NCI-H1092 (cell line): Measurements from ENCODE around the gene TMEM208.
A peak's percentile ranks its signal among the peaks of the same experiment; 100 is the strongest.

ENCODE experiments used
- DNase-seq: peaks from one replicate; lab custom pipeline; 2025; lab: John Stamatoyannopoulos, UW

The TMEM208 gene

DNA sequence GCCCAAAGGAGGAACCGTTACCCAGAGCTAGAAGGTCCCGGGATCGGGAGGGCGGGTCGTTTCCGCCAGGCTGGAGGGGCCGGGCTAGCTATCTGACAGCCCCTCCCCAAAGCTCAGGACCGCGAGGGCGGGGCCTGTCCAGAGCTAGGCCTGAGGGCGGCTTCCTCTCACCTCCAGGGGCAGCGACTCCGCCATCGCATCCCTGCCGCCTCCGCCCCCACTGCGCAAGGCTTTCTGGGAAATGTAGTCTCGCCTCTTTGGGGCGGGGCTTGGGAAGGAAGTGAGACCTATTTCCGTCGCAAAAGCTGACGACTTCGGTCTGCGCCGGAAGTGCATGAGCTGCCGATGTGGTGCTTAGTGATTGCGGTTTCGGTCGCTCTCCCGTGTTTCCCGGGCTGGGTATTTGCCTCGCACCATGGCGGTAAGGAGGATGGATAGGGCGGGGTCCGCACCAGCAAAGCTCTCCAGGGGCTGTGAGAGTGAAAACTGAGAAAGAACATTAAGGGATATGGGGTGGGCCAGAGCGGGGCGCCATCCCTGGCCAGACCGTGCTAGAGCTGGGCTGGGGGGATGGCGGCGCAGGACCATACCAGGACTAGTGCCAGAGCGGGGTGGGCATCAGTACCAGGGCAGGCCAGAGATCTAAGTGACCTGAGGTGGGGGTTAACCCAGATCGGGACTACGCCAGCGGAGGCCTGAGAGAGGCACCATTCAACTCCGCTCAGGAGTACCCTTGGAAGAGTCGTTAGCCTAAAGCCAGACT is at the start of gene TMEM208:
TSS of gene TMEM208 (plus strand) at position 327 of the 763 bp plus-strand sequence. CDS start at position 416, 89 bp downstream.
- DNase-seq = peak; percentile 98

DNA sequence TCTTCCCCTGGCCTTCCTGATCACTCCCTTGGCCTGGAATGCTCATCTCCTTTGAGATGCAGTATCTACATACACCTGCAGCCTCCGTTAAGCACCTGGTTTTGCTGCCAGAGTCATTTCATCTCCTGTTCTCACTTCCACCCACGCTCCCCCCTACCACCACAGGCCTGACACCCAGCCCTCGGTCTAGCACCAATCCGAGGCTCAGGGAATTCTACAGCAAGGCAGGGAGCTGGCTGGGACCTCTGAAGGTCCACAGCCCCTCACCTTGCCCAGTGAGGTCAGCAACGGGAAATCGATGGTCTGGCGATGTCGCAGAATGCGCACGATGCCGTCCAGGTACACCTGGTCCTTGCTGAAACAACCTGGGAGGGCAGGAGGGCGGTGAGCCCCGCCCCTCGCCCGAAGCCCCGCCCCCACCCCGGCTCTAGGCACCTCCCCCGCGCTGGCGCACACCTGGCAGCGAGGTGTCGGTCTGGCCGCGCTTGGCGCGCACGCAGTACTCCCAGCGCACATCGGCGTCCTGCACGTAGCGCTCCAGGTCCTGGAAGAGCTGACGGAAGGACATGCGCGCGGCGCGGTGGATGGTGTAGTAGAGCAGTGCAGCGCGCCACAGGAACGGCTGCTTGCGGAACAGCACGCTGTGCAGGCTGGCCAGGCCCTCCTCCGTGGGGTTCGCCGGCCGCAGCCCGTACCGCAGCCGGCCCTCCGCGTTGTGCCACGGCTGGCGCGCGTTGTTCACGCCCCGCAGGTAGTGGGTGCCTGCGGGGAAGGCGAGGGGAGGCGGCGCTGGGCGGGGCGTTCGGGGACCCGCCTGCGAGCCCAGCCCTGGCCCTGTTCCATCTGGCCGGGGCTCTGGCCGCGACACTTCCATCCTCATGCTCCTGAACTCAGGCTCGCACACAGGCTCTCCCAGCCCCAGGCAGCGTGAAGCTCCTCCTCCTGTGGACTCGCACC is 48.9 kb upstream of the TMEM208 start:
- DNase-seq = peak; percentile 72

DNA sequence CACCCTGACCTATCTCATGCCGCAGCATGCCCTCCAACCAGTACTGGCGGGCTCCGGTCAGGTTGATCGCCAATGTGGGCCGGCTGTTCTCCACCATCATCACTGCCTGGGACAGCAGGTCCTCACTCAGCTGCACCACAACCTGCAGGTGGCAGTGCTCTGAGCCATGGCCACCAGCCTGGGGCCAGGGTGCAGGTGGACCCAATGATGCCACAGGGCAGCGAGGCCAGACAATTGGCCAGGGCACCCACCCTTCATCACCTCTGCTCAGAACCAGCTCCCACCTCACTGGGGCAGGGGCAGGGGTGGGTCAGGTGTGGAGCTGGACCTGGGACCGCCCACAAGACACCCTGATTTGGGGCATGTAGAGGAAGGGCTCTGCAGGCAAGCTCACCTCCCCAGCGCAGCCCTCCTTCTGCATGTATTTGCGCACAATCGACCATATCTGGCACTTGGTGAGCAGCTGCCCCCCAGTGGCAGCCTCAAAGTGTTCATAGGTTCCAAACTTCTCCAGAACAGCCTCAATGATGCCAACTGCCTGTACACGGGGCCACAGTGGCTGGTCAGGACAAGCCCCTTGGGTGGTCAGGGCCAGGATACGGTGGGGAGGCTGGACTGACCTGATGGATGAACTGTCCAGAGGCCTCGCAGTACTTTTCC is 47.4 kb upstream of the TMEM208 start:
- no peak for DNase-seq

DNA sequence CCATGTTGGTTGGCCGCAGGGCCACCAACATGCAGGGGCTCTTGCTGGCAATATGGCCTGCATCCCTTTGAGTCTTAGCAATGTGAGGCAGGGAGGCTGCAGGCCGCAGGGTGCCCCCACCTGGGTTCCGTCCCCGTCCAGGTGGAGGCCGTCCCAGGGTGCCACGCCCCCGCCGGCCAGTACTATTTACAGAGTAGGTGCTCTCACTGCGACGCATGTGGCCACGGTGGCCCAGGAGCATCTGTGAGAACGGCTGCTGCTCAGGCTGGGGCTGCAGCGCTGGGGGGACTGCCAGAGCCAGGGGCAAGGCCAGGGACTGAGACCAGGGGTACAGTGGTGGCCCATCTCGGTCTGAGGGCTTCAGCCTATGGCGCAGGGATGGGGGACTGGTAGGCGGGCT is 46.8 kb upstream of the TMEM208 start:
- no peak for DNase-seq

DNA sequence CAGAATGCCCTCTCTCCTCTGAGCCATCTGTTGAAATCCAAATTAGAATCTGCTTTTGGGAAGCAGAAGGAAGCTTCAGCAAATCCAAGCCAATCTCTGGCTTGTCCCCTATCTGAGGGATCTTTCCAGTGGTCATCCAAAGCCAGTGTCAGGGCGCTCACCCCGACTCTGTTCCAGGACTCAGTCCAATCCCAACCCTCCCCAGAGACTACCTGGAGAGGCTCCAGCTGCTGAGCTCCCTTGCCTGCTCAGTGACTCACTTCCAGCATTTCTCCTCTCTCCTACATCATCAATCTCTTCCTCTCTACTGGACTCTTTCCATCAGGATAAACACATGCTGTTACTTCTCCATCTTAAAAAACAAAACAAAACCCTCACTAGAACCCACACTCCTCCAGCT is 45.6 kb upstream of the TMEM208 start:
- DNase-seq = no peak

DNA sequence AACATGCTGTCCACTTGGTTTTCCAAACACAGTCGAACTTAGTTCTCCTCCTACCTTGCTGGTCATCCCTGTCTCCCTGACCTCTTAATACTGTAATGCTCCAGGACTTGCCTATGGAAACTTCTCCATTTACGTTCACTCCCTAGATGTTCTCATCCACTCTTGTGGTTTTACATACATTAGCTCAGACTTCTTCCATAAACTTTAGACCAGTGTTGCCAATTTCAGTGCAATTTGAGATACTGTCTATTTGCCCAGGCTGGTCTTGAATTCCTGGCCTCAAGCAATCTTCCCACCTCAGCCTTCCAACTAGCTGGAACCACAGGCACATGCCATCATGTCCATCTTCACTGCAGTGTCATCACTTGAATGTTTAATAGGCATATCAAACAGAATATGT is 44.6 kb upstream of the TMEM208 start:
- DNase-seq = no peak

DNA sequence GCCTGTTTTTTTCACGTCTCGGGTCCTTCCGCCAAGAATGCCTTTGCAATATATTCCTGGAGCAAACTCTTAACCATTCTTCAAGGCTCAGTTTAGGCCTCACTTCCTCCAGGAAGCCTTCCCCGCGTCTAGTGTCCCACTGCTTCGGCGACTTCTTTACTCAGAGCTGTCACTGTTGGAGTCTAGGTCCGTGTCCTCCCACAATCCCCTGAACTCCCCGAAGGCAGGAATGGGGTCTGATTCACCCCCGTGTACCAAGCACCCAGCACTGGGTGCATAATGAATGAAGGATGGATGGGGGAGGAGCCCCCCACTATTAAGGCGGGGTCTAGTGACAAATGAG is 43.7 kb upstream of the TMEM208 start:
- no peak for DNase-seq

DNA sequence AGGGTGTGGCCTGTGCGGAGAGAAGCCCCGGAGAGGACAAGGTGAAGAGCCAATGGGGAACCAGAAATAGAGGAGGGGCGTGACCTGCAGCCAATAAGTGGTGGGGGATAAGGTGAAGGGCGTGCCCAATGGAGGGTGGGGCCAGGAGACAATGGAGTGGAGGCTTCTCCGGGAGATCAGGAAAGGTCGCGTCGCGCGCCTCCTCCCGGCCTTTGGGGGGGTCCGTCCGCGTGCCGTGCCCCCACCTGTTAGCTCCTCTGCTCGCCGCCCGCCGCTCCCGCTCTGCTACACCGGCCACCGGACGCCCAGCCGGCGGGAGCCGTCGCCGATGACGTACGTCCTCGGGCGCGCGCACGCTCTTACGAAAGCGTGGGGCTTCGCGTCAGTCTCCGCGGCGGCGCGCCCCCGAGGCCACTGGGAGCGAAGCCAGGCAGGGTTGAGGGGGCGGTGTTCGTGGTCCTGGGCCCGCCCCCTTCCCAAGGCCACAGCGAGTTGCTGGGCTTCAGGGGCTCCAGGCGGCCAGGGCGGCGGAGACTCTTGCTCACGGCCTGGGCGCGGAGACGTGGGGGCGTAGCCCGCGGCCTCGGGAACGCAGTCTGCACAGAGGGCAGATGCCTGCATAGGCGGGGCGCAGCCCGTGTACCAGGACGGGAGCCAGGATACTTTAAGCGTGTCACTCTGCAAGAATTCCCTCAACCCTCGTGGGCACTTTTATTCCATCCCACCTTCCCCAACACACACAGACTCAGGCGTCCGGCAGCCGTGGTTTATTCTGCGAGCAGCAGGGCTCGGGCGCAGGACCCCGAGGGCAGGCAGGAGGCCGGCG is 43.1 kb upstream of the TMEM208 start, which contains the start of gene MATCAP1:
TSS of gene MATCAP1 (minus strand) at position 337 of the 826 bp plus-strand sequence. CDS start 3,353 bp downstream, outside the sequence.
- DNase-seq = peak; percentile 97

DNA sequence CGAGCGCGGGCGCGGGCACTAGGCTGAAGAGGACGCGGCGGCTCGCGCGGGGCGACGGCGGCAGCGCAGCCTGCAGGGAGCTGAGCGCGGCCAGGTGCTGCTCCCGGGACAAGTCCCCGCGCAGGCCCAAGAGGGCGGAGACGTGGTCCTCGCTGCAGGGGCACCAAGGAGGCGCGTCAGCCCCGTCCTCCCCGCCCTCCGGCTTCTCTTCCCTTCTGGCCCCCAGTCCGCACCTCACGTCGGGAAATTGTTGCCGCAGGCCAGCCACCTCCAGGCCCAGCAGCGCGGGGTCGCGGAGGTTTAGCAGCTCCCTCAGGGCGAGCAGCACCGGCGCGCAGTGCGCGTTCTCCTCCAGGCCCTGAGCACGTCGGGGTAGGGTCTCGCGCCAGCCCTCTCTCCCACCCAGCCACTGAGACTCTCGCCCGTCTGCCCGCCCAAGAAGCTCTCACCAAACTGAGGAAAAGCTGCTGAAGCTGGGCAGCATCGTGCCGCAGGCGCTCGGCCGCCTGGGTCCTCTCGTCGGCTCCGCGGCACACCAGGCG is 42.4 kb upstream of the TMEM208 start:
- DNase-seq = peak; percentile 48

DNA sequence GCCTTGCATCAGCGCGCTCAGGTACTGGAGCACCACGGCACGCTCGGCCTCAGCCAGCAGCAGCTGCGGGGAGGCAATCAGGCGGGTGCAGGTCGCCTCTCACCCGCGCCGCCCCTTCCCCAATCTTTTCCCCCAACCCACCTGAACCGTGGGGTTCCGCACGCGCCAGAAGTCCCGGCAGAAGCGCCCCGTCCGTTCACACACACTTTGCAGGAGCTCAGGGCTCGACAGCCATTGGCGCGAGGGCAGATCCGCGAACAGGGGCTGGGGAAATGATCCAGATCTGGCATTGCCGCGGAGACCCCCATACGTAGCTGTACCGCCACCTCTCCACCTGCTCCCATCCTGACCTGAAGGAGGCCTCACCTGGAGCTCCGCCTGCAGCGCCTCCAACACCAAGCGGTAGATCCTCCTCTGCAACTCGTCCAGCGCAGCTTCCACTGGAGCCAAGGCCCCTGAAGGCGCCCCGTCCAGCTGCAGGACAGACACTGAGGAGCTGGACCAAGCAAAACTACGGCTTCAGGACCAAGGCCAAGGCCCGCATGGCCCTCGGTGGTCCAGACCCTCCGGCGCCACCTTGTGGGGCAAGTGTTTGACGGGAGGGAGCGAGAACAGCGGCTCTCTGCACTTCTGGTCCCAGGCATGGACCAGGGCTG is 41.8 kb upstream of the TMEM208 start:
- DNase-seq = peak; percentile 67

DNA sequence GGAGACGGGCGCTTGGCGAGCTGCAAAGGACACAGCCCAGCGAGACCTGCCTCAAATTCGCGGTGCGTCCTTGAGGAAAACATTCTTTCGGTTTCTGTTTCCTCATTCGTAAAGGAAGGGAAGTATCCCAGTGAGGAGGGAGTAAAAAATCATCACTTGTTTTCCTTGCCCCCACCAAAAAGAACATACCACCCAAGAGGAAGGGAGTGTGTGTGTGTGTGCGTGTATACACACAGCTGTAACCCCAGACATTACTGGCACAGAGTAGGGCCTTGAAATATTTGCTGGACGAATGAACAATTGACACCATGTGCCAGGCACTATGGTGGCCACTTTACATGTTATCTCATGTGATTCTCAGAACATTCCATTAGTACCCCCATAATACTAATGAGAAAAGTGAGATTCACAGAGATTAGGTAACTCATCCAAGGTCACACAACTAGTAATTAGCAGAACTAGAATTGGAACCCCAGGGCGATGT is 41.2 kb upstream of the TMEM208 start:
- no peak for DNase-seq

DNA sequence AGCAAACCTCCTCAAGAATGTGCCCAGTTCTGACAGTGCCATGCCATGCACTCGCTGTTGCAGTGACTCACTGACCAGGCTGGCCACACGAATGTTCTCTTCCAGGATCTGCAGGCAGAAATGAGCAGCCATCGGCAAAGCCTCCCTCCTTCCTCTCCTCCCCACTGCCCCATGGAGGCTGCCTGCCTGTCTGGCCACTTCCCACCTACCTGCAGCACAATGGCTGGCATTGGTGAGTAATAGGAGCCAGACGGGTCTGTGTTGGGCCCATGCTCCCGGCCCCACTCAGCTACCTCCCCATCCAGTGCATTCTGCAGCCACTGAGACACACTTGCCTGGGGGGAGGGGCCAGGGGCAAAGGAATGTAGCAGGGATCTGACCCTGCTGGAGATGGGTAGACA is 40.4 kb upstream of the TMEM208 start:
- DNase-seq = no peak

DNA sequence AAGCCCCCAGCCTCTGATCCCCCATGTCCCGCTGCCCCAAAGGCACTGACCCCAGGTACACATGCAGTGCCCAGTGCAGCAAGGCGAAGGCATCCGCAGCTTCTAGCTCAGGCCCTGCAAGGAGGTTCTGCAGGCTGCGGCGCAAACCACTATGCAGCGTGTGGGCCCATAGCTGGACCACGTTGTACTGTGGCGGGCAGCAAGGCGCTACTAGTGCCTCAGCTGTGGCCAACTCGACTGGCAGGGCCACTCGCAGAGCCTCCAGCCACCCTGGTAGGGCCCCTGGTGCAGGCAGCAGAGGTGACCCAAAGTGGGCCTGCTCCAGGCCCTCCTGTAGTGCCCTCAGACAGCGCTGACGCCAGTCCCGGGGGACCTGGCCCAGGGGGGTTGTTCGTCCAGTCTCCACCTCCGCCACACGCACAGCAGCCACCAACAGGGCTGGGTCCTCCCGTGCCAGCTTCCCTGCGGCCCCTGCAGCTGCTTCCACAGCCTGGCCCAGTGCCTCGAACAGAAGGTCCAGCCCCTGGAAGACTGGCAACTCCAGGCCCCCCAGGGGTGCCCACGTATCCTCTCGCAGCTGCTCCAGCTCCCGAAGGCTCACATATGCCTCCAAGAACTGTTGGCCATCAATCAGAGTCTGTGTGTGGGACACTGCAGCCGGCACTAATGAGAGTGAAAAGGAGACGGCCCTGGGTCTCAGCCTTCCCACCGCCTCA is 39.6 kb upstream of the TMEM208 start:
- no peak for DNase-seq

DNA sequence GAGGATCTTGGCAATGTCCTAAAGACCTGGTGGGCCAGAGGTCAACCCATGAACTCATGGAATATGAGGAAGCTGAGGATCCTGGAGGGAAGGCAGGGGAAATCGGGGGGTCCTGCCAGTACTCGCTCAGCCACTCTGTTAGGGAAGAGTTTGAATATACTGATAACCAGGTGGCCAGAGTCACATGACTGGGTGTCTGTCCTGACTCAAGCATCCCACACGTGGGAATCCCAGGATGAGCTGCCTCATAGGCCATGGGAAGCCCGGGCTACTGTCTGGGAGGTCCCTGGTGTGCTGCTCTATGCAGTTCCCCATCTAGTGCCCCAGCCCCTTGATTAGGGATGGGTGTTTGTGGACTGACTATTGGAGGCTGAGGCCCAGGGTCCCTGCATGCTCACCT is 38.6 kb upstream of the TMEM208 start:
- no peak for DNase-seq

DNA sequence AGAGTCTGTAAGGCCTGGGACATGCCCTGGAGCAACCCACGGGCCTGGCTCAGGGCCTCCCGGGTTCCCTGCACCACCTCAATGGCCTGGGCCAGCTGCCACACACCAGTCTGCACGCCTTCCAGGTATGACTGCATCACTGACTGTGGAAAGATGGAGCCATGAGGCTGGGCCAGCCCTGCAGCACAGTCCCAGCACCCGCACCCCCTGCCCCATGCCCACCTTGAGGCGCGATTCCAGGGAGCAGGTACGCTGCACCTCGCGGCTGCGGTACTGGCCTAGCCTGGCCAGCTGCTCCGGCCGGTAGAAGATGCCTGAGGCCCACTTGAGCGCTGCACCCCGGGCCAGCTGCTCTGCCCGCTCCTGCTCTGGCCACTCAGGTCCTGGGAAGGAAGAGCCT is 38.1 kb upstream of the TMEM208 start:
- no peak for DNase-seq

DNA sequence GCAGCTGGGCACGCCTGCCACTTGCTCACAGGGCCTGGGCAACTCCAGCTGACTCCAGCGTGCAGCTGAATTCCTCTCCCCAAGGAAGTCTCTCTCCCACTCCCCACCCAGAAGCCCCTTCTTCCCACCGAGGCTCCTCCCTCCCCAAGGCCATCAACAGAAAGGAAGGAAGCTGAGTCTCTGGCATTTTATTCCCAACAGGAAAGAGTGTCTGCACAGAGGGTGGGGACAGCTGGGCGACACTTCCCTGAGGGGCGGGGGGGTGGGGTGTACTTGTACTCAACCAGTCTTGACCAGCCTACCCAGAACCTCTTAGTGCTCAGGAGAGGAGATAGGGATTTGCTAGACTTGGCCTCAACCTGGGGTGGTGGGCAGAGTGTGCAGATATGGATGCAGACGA is 36.9 kb upstream of the TMEM208 start, which contains the start of gene EXOC3L1:
TSS of gene EXOC3L1 (minus strand) at position 96 of the 400 bp plus-strand sequence. CDS start 460 bp downstream, outside the sequence.
- DNase-seq = no peak

DNA sequence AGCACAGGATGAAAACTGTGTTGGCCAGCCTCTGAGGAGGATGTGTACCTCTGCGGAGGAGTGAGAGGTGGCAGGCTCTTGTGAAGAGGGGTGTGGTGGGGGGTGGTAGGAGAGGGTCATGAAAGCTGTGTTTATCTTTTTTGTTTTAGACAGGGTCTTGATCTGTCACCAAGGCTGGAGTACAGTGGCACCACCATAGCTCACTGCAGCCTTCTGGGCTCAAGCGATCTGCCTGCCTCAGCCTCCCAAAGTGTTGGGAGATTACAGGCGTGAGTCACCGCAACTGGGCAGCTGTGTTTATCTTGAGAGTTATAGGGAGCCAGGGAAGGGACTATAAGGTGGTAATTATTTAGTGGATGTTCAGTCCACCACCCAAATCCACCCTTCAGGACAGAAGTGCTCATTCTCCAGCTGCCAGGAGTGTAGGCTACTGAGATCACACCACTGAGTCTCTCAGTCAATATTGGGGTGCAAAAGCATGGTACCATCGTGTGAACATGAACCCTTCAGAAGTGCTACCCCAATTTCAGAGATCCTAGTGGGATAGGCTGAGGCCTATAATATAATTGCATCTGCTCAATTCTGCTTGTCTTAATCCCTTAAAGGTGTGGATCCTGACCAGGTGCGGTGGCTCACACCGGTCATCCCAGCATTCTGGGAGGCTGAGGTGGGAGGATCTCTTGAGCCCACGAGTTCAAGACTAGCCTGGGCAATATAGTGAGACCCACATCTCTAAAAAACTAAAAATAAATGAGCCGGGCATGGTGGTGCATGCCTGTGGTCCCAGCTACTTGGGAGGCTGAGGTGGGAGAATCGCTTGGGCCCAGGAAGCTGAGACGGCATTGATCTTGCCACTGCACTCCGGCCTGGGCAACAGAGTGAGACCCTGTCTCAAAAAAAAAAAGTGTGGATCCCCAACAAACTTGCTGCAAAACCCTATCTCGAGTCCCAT is 36.2 kb upstream of the TMEM208 start:
- DNase-seq = no peak

DNA sequence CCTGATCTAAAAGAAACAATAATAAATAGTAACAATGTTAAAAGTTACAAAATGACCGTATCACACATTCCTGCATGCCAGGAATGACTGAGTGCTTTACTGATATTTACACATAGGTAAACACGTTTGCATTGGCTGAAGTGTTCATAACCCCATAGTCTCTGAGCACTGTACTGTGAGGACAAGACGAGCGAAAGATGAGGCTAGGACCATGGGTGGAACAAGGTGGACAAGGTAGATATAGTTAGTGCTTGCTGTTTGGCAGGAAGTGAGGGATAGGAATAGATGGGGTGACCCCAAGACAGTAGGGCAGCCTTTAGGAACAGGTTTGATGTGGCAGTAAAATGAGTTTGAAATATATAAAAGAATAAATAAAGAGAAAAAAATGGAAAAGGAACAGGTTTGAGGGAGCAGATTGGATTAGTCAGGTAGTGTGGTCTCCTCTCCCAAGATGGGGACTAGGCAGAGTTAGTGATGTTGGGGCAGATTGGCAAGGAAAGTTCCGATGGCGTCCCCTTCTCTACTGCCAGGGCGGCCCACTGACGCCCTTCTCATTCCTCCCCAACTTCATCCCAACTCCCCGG is 35.4 kb upstream of the TMEM208 start:
- no peak for DNase-seq
